A549 (cell line): ENCODE results near the gene TWF1. TPM values are rescaled to one million over a fixed set of nuclear protein-coding genes. Genes with fewer than 3 reads are reported as not detected.
A peak's percentile ranks its signal among the peaks of the same experiment; 100 is the strongest.
"Not testable (repeated sequence)": the region's sequence is repeated elsewhere in the genome, so short reads cannot be mapped to it uniquely, and the experiment has no call there.

Source experiments
- ATAC-seq, 2 experiments: fragments of 200-7000 bp in 1 of 2; fragments of >200 bp in 1 of 2; cut with Nextera tagmentation in 1 of 2; cut with Tn5 transposase in 1 of 2; 3 replicates each; pipeline versions ENCODE4 v1.8.0 to v1.9.1; 2018 to 2020; ENCODE audit warnings: mild to moderate bottlenecking in 1 of 2, moderate library complexity in 1 of 2
- CTCF ChIA-PET: fragments of 300-600 bp; sonication (Branson Sonifier 250); formaldehyde crosslinking; extraction: SDS; loops from one replicate; lab custom pipeline; 2021; ENCODE audit warnings: antibody characterized with exemption, inconsistent platforms; lab: Yijun Ruan, JAX
- POLR2A ChIA-PET: fragments of 350-600 bp; formaldehyde crosslinking; extraction: SDS; loops from one replicate; lab custom pipeline; 2021; ENCODE audit warnings: antibody characterized with exemption, inconsistent platforms; lab: Yijun Ruan, JAX
- DNase-seq, 2 experiments: peaks; one replicate each; pipeline versions ENCODE4 v3.0.0 to v3.0.0-alpha.2; 2011 to 2016; ENCODE audit warnings: low read depth in 1 of 2, low spot score in 1 of 2
- FAIRE-seq: peaks from 2 replicates; lab custom pipeline; 2011; peaks lifted over from hg19 to GRCh38; lab: Jason Lieb, UNC
- H3K27ac ChIP-seq, 2 experiments: fragments of >200 bp; sonication (Bioruptor Twin); formaldehyde crosslinking; 3 replicates each; pipeline ENCODE4 v1.5.1; 2016 to 2017
- H3K4me1 ChIP-seq: fragments of >200 bp; sonication (Bioruptor Twin); formaldehyde crosslinking; 3 replicates; pipeline ENCODE4 v1.6.1; 2016
- H3K4me2 ChIP-seq: fragments of >200 bp; sonication (Bioruptor Twin); formaldehyde crosslinking; 3 replicates; pipeline ENCODE4 v1.6.1; 2016
- H3K4me3 ChIP-seq: fragments of >200 bp; sonication (Bioruptor Twin); formaldehyde crosslinking; 3 replicates; pipeline ENCODE4 v1.5.1; 2016
- H3K9me3 ChIP-seq: fragments of >200 bp; sonication (Bioruptor Twin); formaldehyde crosslinking; 3 replicates; pipeline ENCODE4 v1.6.1; 2016
- BHLHE40 ChIP-seq: IDR thresholded peaks from 2 replicates; pipeline ENCODE4 v1.6.1; 2012; ENCODE audit warnings: low read depth, low read length, inconsistent platforms
- CEBPB ChIP-seq, 2 experiments: fragments of >200 bp in 1 of 2; sonication (Bioruptor Twin) in 1 of 2; formaldehyde crosslinking in 1 of 2; IDR thresholded peaks; 2 replicates each; pipeline ENCODE4 v1.6.1; 2012 to 2016
- EHF ChIP-seq: fragments of 250-450 bp; sonication (Bioruptor Pico); IDR thresholded peaks from 2 replicates; pipeline ENCODE4 v1.5.0; 2020; ENCODE audit warnings: mild to moderate bottlenecking
- EHMT2 ChIP-seq: fragments of 200-600 bp; sonication (generic); IDR thresholded peaks from 2 replicates; pipeline ENCODE4 v1.6.1; 2016; ENCODE audit warnings: antibody characterized with exemption, low read depth, mild to moderate bottlenecking, moderate library complexity
- EP300 ChIP-seq, 2 experiments: fragments of >200 bp; sonication (Bioruptor Twin); formaldehyde crosslinking; IDR thresholded peaks; 2 replicates in 1 of 2; 3 replicates in 1 of 2; pipeline ENCODE4 v1.6.1; 2016 to 2017
- FOSB ChIP-seq: fragments of 250-450 bp; sonication (Bioruptor Pico); IDR thresholded peaks from 2 replicates; pipeline ENCODE4 v1.5.0; 2020; ENCODE audit warnings: mild to moderate bottlenecking, moderate library complexity
- FOSL2 ChIP-seq, 2 experiments: fragments of 450-650 bp in 1 of 2; fragments of >200 bp in 1 of 2; sonication (Bioruptor Twin) in 1 of 2; formaldehyde crosslinking; IDR thresholded peaks; 2 replicates each; pipeline versions ENCODE4 v1.5.0 to v1.6.1; 2016 to 2020; ENCODE audit warnings: mild to moderate bottlenecking in 1 of 2, moderate library complexity in 1 of 2
- FOXS1 ChIP-seq: fragments of 250-450 bp; sonication (Bioruptor Pico); IDR thresholded peaks from 2 replicates; pipeline ENCODE4 v1.5.0; 2020; ENCODE audit warnings: mild to moderate bottlenecking, moderate library complexity
- HEYL ChIP-seq: fragments of 250-450 bp; sonication (Bioruptor Pico); IDR thresholded peaks from 2 replicates; pipeline ENCODE4 v1.8.0; 2021; ENCODE audit warnings: mild to moderate bottlenecking, moderate library complexity
- JUNB ChIP-seq: fragments of >200 bp; sonication (Bioruptor Twin); formaldehyde crosslinking; IDR thresholded peaks from 2 replicates; pipeline ENCODE4 v1.6.1; 2016
- MYC ChIP-seq: IDR thresholded peaks from 2 replicates; pipeline ENCODE4 v1.6.1; 2012; ENCODE audit warnings: mild to moderate bottlenecking, inconsistent platforms, low read length, improper control_type of control experiment, borderline replicate concordance
- NPAS2 ChIP-seq: fragments of 250-450 bp; sonication (Bioruptor Pico); IDR thresholded peaks from 2 replicates; pipeline ENCODE4 v1.8.0; 2022; ENCODE audit warnings: mild to moderate bottlenecking, moderate library complexity, borderline replicate concordance
- NR3C1 ChIP-seq: fragments of >200 bp; sonication (Bioruptor Twin); formaldehyde crosslinking; IDR thresholded peaks from 3 replicates; pipeline ENCODE4 v1.6.1; 2017
- RAD21 ChIP-seq, 2 experiments: fragments of >200 bp in 1 of 2; sonication (Bioruptor Twin) in 1 of 2; formaldehyde crosslinking in 1 of 2; IDR thresholded peaks in 1 of 2; conservative IDR thresholded peaks in 1 of 2; 2 replicates in 1 of 2; 3 replicates in 1 of 2; pipeline ENCODE4 v1.6.1; 2012 to 2018; ENCODE audit warnings: inconsistent platforms in 1 of 2
- RFX5 ChIP-seq: fragments of 450-650 bp; IDR thresholded peaks from 2 replicates; pipeline ENCODE4 v1.7.1; 2014; ENCODE audit warnings: antibody characterized with exemption, mild to moderate bottlenecking, moderate library complexity
- RNF2 ChIP-seq: fragments of 200-600 bp; sonication (generic); IDR thresholded peaks from 2 replicates; pipeline ENCODE4 v1.6.1; 2016; ENCODE audit warnings: low read depth, mild to moderate bottlenecking, antibody characterized with exemption, moderate library complexity, borderline replicate concordance
- TFCP2L1 ChIP-seq: fragments of 250-450 bp; sonication (Bioruptor Pico); IDR thresholded peaks from 2 replicates; pipeline ENCODE4 v1.5.0; 2021; ENCODE audit warnings: mild to moderate bottlenecking
- TP53 ChIP-seq: fragments of 250-450 bp; sonication (Bioruptor Pico); IDR thresholded peaks from 2 replicates; pipeline ENCODE4 v1.5.0; 2021; ENCODE audit warnings: mild to moderate bottlenecking, moderate library complexity
- WGBS: methylation state at CpG from one replicate; pipeline ENCODE4 v1.1.6; 2017; ENCODE audit errors: missing lambda C conversion rate; 5-methylcytosine and 5-hydroxymethylcytosine counted together
- polyA plus RNA-seq, 4 experiments: library from polyadenylated mRNA; depleted of rRNA in 3 of 4; stranded (reverse); fragments of >200 nt; fragmentation: RNase III in 1 of 4; extraction: RNeasy Plus Mini Kit Qiagen cat#74134 plus additional on column Dnase treatment in 1 of 4; gene quantifications; 2 replicates in 3 of 4; 3 replicates in 1 of 4; pipeline ENCODE4 v1.2.3, GENCODE V29; 2011 to 2017
- TF ChIP-seq, protein P1 (sequence below): fragments of >200 bp; sonication (Bioruptor Twin); formaldehyde crosslinking; IDR thresholded peaks from 3 replicates; pipeline ENCODE4 v1.5.1; 2016
- TF ChIP-seq, protein P2 (sequence below): fragments of 200-600 bp; sonication (generic); IDR thresholded peaks from 2 replicates; pipeline ENCODE4 v1.6.1; 2016; ENCODE audit warnings: antibody characterized with exemption, mild to moderate bottlenecking, moderate library complexity
- TF ChIP-seq, protein P3 (sequence below): fragments of 150-350 bp; IDR thresholded peaks from 2 replicates; pipeline ENCODE4 v1.6.1; 2014; ENCODE audit warnings: low read depth, mild to moderate bottlenecking, low read length

The TWF1 gene
- polyA plus RNA-seq, 2 of the 4 experiments (the other 2 are of a cell fraction), result 83.1 to 173 TPM

DNA sequence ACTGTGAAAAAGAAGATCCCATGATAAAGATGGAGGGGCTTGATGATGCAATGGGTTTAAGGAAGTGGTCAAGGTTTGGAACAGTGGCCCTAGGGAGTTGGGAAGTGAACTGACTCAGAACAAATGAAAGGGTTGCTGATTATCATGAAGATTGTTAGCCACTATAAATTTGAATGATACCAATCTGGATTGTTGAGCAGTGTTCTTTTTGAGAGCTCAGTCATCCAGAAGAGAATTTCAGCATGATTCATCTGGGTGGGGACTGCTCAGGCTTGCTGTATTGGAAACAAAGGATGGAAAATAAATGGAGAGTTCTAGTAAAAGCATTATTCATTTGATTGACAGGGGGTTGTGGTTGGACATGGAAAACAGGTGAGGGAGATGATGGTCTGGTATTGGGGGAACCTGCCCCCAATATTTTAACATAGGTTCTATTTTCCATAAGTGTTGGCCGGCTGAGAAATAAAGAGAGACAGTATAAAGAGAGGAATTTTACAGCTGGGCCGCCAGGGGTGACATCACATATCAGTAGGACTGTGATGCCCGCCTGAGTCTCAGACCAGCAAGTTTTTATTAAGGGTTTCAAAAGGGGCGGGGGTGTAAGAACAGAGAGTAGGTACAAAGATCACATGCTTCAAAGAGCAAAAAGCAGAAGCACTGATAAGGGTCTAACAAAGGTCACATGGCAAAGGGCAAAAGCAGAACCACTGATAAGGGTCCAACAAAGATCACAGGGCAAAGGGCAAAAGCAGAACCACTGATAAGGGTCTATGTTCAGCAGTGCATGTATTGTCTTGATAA, 41.5 kb upstream of the TWF1 start:
- CTCF ChIA-PET, H3K4me1 ChIP-seq, H3K9me3 ChIP-seq, H3K27ac ChIP-seq, H3K4me3 ChIP-seq, FAIRE-seq: not testable (repeated sequence)
- POLR2A ChIA-PET, result interaction anchor here (1.0 to 1.1 kb wide), 2 partner anchors 12 to 42 kb away, joined by 3 to 4 read pairs; partner anchors contain the start of genes TMEM117 and TWF1
- 0 out of 4 replicates have a peak, but pooled peaks of 1 of the 2 experiments have one; percentile 7 for TF ChIP-seq CEBPB (IDR thresholded peaks at IDR 0.05)
- peak overlapping the region; percentile 42; the same call in 2 of the 3 replicates for H3K4me2 ChIP-seq
- WGBS, result 66% methylated on average over 4 of the region's 4 CpGs
- DNase-seq (peak in 1 of 2 experiments; percentile 41), ATAC-seq (peak; percentile 56 to 67; a peak in 5 of 6 replicates)

DNA sequence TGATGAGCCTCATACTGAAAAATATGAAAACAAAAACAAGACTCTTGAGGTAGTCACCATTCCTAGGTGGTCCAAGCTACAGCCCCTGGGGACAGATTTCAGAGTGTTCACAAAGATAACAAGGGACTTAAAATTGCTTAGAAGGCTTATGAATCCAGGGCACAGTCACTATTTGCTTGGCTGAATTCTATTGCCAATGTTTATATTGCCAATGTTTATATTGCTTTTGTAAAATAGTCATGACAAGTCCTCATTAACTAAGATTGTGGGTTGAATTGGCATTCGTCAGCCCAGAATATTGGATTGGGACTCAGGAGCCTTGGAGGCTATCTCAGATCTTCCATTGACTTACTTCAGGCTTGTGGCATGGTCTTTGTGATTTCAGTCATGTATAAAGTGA, 36.1 kb upstream of the TWF1 start:
- no peak for ATAC-seq
- WGBS, result 78% methylated on average over 1 of the region's 1 CpG

DNA sequence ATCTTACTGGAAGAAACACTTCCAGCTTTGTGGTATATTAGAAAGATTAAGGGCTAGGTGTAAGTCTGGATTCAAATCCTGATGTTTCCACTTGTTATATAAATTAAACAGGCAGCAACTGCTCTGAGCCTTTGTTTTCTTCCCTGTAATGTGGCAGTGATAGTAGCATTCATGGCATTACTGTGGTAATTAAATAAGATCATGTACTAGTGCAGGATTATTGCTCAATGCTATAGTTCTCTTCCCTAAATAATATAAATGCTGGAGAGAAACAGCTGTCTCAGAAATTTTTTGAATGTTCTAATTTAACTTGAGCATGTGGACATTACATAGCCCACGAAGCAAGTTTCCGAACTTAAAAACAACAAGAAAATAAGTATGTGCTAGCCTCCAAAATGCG, 35.1 kb upstream of the TWF1 start:
- no peak for FAIRE-seq
- WGBS, result 88% methylated on average over 3 of the region's 3 CpGs
- Histone ChIP-seq H3K4me2 (no peak overlapping the region), H3K4me3 (no peak overlapping the region), H3K9me3 (no peaks in the 10 kb centered on the region), H3K27ac (no peak overlapping the region), H3K4me1 (peaks cover 6% of the 10 kb centered on the region; the same call in 2 of the 3 replicates)
- no peak for DNase-seq
- CTCF ChIA-PET, result interaction anchor here (1.4 to 1.6 kb wide), 3 partner anchors 36 to 41 kb away, joined by 3 to 5 read pairs (median 3); partner anchors contain the start of gene TWF1
- no peak for TF ChIP-seq HEYL
- TF ChIP-seq BHLHE40, result no peak
- POLR2A ChIA-PET, result no interaction called here
- ATAC-seq, result no peak

More for the DNA sequence above, 36.1 kb upstream of the TWF1 start:
- H3K4me2 ChIP-seq, result no peak overlapping the region
- TF ChIP-seq HEYL, result no peak
- no peak for TF ChIP-seq EHF
- no peak for TF ChIP-seq RFX5
- TF ChIP-seq RNF2, result no peak
- TF ChIP-seq, protein P1, sequence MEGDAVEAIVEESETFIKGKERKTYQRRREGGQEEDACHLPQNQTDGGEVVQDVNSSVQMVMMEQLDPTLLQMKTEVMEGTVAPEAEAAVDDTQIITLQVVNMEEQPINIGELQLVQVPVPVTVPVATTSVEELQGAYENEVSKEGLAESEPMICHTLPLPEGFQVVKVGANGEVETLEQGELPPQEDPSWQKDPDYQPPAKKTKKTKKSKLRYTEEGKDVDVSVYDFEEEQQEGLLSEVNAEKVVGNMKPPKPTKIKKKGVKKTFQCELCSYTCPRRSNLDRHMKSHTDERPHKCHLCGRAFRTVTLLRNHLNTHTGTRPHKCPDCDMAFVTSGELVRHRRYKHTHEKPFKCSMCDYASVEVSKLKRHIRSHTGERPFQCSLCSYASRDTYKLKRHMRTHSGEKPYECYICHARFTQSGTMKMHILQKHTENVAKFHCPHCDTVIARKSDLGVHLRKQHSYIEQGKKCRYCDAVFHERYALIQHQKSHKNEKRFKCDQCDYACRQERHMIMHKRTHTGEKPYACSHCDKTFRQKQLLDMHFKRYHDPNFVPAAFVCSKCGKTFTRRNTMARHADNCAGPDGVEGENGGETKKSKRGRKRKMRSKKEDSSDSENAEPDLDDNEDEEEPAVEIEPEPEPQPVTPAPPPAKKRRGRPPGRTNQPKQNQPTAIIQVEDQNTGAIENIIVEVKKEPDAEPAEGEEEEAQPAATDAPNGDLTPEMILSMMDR, result no peak
- TF ChIP-seq FOXS1 (CRISPR knock-in tag), result no peak
- TF ChIP-seq, all 56 proteins: peak for 0
- ChIA-PET POLR2A (no interaction called here), CTCF (no interaction called here)
- Histone ChIP-seq H3K4me1 (peaks cover 4% of the 10 kb centered on the region), H3K4me3 (no peak overlapping the region), H3K27ac (no peak overlapping the region), H3K9me3 (no peaks in the 10 kb centered on the region)
- DNase-seq, result no peak
- no peak for FAIRE-seq

DNA sequence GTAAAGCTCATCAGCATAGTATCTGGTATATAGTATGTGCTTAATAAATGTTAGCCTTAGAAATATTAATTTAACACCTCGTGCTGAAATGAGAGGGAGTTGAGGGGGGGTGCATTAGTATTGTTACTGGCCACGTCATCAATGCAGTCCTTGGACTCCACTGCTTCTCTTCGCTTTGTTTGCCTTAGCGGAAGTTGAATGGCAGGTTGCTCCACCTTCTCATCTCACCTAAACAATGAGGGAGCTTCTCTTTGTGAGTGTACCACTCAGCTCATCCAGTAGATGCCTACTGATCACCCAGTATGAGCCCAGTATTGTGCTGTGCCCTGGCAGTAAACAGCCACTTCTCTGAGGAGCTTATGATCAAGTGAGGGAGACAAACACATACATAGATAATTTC, 34.2 kb upstream of the TWF1 start:
- FAIRE-seq (no peak), DNase-seq (no peak), ATAC-seq (no peak)
- Histone ChIP-seq H3K4me2 (no peak overlapping the region), H3K27ac (no peak overlapping the region), H3K9me3 (no peaks in the 10 kb centered on the region), H3K4me3 (no peak overlapping the region), H3K4me1 (peaks cover 6% of the 10 kb centered on the region; the same call in 2 of the 3 replicates)
- POLR2A ChIA-PET, result no interaction called here
- CTCF ChIA-PET, result interaction anchor here (1.4 to 1.6 kb wide), 3 partner anchors 35 to 42 kb away, joined by 3 to 5 read pairs (median 3); partner anchors contain the start of gene TWF1
- 73% methylated on average over 4 of the region's 4 CpGs for WGBS
- TF ChIP-seq FOSB (CRISPR knock-in tag) (no peak), EHMT2 (no peak), FOSL2 (IDR thresholded peaks at IDR 0.05) (no peak), FOSL2 (CRISPR knock-in tag; IDR thresholded peaks at IDR 0.05) (no peak), NR3C1 (no peak), NPAS2 (CRISPR knock-in tag) (no peak), EP300 (IDR thresholded peaks at IDR 0.05) (no peak), TP53 (CRISPR knock-in tag) (no peak), BHLHE40 (no peak), MYC (no peak), RAD21 (conservative IDR thresholded peaks at IDR 0.05 in 1 of 2, IDR thresholded peaks at IDR 0.05 in 1 of 2) (no peak), TFCP2L1 (CRISPR knock-in tag) (no peak), JUNB (no peak)
- TF ChIP-seq, protein P2, sequence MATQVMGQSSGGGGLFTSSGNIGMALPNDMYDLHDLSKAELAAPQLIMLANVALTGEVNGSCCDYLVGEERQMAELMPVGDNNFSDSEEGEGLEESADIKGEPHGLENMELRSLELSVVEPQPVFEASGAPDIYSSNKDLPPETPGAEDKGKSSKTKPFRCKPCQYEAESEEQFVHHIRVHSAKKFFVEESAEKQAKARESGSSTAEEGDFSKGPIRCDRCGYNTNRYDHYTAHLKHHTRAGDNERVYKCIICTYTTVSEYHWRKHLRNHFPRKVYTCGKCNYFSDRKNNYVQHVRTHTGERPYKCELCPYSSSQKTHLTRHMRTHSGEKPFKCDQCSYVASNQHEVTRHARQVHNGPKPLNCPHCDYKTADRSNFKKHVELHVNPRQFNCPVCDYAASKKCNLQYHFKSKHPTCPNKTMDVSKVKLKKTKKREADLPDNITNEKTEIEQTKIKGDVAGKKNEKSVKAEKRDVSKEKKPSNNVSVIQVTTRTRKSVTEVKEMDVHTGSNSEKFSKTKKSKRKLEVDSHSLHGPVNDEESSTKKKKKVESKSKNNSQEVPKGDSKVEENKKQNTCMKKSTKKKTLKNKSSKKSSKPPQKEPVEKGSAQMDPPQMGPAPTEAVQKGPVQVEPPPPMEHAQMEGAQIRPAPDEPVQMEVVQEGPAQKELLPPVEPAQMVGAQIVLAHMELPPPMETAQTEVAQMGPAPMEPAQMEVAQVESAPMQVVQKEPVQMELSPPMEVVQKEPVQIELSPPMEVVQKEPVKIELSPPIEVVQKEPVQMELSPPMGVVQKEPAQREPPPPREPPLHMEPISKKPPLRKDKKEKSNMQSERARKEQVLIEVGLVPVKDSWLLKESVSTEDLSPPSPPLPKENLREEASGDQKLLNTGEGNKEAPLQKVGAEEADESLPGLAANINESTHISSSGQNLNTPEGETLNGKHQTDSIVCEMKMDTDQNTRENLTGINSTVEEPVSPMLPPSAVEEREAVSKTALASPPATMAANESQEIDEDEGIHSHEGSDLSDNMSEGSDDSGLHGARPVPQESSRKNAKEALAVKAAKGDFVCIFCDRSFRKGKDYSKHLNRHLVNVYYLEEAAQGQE, result no peak
- TF ChIP-seq, protein P3, sequence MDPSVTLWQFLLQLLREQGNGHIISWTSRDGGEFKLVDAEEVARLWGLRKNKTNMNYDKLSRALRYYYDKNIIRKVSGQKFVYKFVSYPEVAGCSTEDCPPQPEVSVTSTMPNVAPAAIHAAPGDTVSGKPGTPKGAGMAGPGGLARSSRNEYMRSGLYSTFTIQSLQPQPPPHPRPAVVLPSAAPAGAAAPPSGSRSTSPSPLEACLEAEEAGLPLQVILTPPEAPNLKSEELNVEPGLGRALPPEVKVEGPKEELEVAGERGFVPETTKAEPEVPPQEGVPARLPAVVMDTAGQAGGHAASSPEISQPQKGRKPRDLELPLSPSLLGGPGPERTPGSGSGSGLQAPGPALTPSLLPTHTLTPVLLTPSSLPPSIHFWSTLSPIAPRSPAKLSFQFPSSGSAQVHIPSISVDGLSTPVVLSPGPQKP, result no peak
